A172 (cell line): ENCODE data around the gene THY1. TPM values are rescaled to one million over a fixed set of nuclear protein-coding genes. Genes with fewer than 3 reads are reported as not detected.
"Not testable (repeated sequence)": the region's sequence is repeated elsewhere in the genome, so short reads cannot be mapped to it uniquely, and the experiment has no call there.

ENCODE experiments used
- DNase-seq: peaks from one replicate; pipeline ENCODE4 v3.0.0-alpha.2; 2015; ENCODE audit warnings: low spot score
- total RNA-seq: library from RNA; depleted of rRNA; stranded (reverse); fragments of >200 nt; shearing (Covaris generic); gene quantifications from 2 replicates; pipeline ENCODE4 v1.2.3, GENCODE V29; 2014; rRNA removed

Gene THY1
- total RNA-seq, result 276 and 329 TPM in 2 replicates

- peak; percentile 47 for DNase-seq
Measured at GRCh38 chr11:119422809-119423508, at the start of gene THY1. Gene THY1 (minus strand): TSS chr11:119423172. CDS start chr11:119420905, 2,267 bp downstream.

- DNase-seq, result no peak
Measured at GRCh38 chr11:119472186-119472855, 49.3 kb upstream of the THY1 start.

GRCh38 chr11:119471329-119471728 lies 48.4 kb upstream of the THY1 start:
- DNase-seq, result no peak

- DNase-seq, result peak; percentile 71
Measured at GRCh38 chr11:119470317-119471291, 47.6 kb upstream of the THY1 start.

- DNase-seq, result no peak
Measured at GRCh38 chr11:119469506-119469905, 46.5 kb upstream of the THY1 start.

- DNase-seq, result no peak
Measured at GRCh38 chr11:119468511-119468910, 45.5 kb upstream of the THY1 start.

- no peak for DNase-seq
Measured at GRCh38 chr11:119461229-119461963, 38.4 kb upstream of the THY1 start.

GRCh38 chr11:119460582-119460981 lies 37.6 kb upstream of the THY1 start:
- DNase-seq, result peak; percentile 20

GRCh38 chr11:119460097-119460496 lies 37.1 kb upstream of the THY1 start:
- no peak for DNase-seq

- no peak for DNase-seq
Measured at GRCh38 chr11:119459293-119459976, 36.5 kb upstream of the THY1 start.

GRCh38 chr11:119455708-119456107 lies 32.7 kb upstream of the THY1 start:
- DNase-seq, result not testable (repeated sequence)

- DNase-seq, result not testable (repeated sequence)
Measured at GRCh38 chr11:119455241-119455640, 32.3 kb upstream of the THY1 start.

GRCh38 chr11:119453881-119454280 lies 30.9 kb upstream of the THY1 start:
- no peak for DNase-seq

GRCh38 chr11:119450590-119451326 lies 27.8 kb upstream of the THY1 start:
- DNase-seq, result no peak

GRCh38 chr11:119449498-119449897 lies 26.5 kb upstream of the THY1 start:
- DNase-seq, result no peak

- DNase-seq, result no peak
Measured at GRCh38 chr11:119448380-119448779, 25.4 kb upstream of the THY1 start.

GRCh38 chr11:119447664-119448242 lies 24.8 kb upstream of the THY1 start:
- no peak for DNase-seq

GRCh38 chr11:119446871-119447663 lies 24.1 kb upstream of the THY1 start:
- no peak for DNase-seq

- DNase-seq, result no peak
Measured at GRCh38 chr11:119446434-119446833, 23.5 kb upstream of the THY1 start.
